Neutrophil (primary cell): ENCODE data around the gene GID8.

ENCODE experiments used
- H3K27ac ChIP-seq: fragments of 200-600 bp; sonication (generic); 2 replicates; pipeline ENCODE4 v1.5.1; 2016; ENCODE audit warnings: mild to moderate bottlenecking, moderate library complexity
- H3K27me3 ChIP-seq: fragments of 200-600 bp; sonication (generic); 2 replicates; pipeline ENCODE4 v1.6.0; 2016; ENCODE audit warnings: mild to moderate bottlenecking
- H3K36me3 ChIP-seq: fragments of 200-600 bp; sonication (generic); 2 replicates; pipeline ENCODE4 v1.5.1; 2017
- H3K4me1 ChIP-seq, 2 experiments: fragments of 200-600 bp in 1 of 2; sonication (generic) in 1 of 2; 1 replicate in 1 of 2; 2 replicates in 1 of 2; pipeline versions ENCODE4 v1.5.1 to v1.6.1; 2013 to 2016; ENCODE audit warnings: low read depth in 1 of 2, low read length in 1 of 2, mild to moderate bottlenecking in 1 of 2, moderate library complexity in 1 of 2; ENCODE audit not compliant: control insufficient read depth in 1 of 2, insufficient read depth in 1 of 2
- H3K4me3 ChIP-seq, 2 experiments: fragments of 200-600 bp in 1 of 2; sonication (generic) in 1 of 2; 1 replicate in 1 of 2; 2 replicates in 1 of 2; pipeline ENCODE4 v1.5.1; 2013 to 2016; ENCODE audit warnings: low read depth in 1 of 2, low read length in 1 of 2, mild to moderate bottlenecking in 1 of 2, moderate library complexity in 1 of 2
- H3K9me3 ChIP-seq: fragments of 200-600 bp; sonication (generic); 2 replicates; pipeline ENCODE4 v1.5.1; 2016
- CTCF ChIP-seq: fragments of 200-600 bp; sonication (generic); IDR thresholded peaks from 2 replicates; pipeline ENCODE4 v1.5.1; 2016; ENCODE audit warnings: antibody characterized with exemption

Gene GID8

GRCh38 chr20:62997417-62998035 is 59.6 kb downstream of the GID8 start:
- Histone ChIP-seq H3K27me3 (peaks cover 91% of the 10 kb centered on the region), H3K9me3 (no peaks in the 10 kb centered on the region), H3K4me1 (no peaks in the 10 kb centered on the region), H3K27ac (no peak overlapping the region), H3K4me3 (no peak overlapping the region), H3K36me3 (no peaks in the 10 kb centered on the region)
- TF ChIP-seq CTCF = no peak
